Measurements from ENCODE around the gene RPL36A. TPM values are rescaled to one million over a fixed set of nuclear protein-coding genes. Genes with fewer than 3 reads are reported as not detected.

The RPL36A gene
- total and polyA plus RNA-seq, 4 donors: 123 to 519 (median 379) TPM

DNA sequence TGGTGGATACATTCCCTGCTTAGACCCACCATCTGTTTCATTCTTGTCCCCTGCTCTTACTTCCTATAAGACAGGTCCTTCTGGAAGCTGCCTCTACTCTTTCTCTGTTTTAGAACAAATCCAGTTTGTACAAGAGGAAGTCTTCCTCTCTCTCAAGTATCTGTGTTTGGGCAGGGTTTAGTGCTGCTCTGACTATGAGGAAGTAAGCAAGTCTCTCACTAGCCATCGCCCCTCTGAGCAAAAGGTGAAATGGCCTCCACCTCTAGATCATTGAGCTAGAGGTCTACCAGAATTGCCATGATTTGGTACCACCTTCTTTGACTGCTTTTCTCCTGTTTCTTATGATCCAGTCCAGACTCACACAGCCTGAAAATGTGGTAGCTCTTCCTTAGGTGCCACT lies 13.3 kb upstream of the RPL36A start (continued):
- TF ChIP-seq, protein P1, sequence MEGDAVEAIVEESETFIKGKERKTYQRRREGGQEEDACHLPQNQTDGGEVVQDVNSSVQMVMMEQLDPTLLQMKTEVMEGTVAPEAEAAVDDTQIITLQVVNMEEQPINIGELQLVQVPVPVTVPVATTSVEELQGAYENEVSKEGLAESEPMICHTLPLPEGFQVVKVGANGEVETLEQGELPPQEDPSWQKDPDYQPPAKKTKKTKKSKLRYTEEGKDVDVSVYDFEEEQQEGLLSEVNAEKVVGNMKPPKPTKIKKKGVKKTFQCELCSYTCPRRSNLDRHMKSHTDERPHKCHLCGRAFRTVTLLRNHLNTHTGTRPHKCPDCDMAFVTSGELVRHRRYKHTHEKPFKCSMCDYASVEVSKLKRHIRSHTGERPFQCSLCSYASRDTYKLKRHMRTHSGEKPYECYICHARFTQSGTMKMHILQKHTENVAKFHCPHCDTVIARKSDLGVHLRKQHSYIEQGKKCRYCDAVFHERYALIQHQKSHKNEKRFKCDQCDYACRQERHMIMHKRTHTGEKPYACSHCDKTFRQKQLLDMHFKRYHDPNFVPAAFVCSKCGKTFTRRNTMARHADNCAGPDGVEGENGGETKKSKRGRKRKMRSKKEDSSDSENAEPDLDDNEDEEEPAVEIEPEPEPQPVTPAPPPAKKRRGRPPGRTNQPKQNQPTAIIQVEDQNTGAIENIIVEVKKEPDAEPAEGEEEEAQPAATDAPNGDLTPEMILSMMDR (IDR thresholded peaks at IDR 0.05; ENCODE audit: low read depth, low read length, missing input control): no peak

DNA sequence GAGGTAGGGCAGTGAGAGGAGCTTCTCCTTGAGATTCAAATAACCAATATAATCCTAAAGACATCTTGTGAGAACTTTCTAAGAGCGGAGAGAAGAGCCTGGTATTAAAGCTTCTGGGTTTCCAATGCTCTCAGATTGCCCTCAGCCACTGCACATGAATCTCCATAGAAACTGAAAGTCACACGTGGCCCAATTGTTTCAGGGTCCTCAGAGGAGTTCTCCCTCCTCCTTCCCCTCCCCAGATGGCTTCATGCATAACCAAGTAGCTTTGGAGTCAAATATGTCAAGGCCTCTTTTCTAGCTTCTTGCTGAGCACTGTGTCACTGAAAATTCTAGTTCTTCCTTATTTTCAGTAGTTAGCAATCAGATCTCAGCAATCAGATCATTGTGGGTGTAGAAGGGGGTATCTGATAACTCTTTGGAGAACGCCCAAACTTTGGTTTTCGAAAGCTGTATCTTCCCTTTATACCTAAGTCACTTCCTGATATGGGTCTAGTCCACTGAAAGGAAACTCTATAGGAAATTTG lies 7.1 kb upstream of the RPL36A start:
- H3K9me3 ChIP-seq (ENCODE audit: control insufficient read depth in 4 of 4, low read length in 3 of 4): no peaks in the 10 kb centered on the region
- H3K4me1 ChIP-seq (ENCODE audit: control insufficient read depth in 4 of 4, insufficient read depth in 4 of 4, low read length in 3 of 4): no peaks in the 10 kb centered on the region
- no peak for DNase-seq (ENCODE audit: low spot score)
- no peak overlapping the region for H3K4me3 ChIP-seq (ENCODE audit: low read depth in 1 of 3, low read length in 3 of 3)
- no peak overlapping the region for H3K9ac ChIP-seq (ENCODE audit: low read depth in 1 of 2, low read length in 2 of 2)
- WGBS: 70% methylated on average over 4 of the region's 4 CpGs
- H3K36me3 ChIP-seq (ENCODE audit: control insufficient read depth in 4 of 4, insufficient read depth in 3 of 4, low read depth in 1 of 4, low read length in 3 of 4): no peaks in the 10 kb centered on the region
- no peaks in the 10 kb centered on the region for H3K27me3 ChIP-seq (ENCODE audit: control insufficient read depth in 4 of 4, insufficient read depth in 4 of 4, low read length in 3 of 4)
- H3K27ac ChIP-seq (ENCODE audit: low read depth in 1 of 2, low read length in 2 of 2): no peak overlapping the region
- TF ChIP-seq TAF1 (conservative IDR thresholded peaks at IDR 0.05) (no peak), RXRA (IDR thresholded peaks at IDR 0.05) (no peak), HNF4A (conservative IDR thresholded peaks at IDR 0.05) (no peak), FOXA2 (IDR thresholded peaks at IDR 0.05) (no peak), SP1 (IDR thresholded peaks at IDR 0.05) (no peak), FOXA1 (IDR thresholded peaks at IDR 0.05) (no peak), JUND (IDR thresholded peaks at IDR 0.05) (no peak), RAD21 (IDR thresholded peaks at IDR 0.05) (no peak), HNF4G (IDR thresholded peaks at IDR 0.05) (no peak), NR2F2 (IDR thresholded peaks at IDR 0.05) (no peak), YY1 (IDR thresholded peaks at IDR 0.05) (no peak), GABPA (IDR thresholded peaks at IDR 0.05 in 1 of 2, conservative IDR thresholded peaks at IDR 0.05 in 1 of 2) (no peak), EGR1 (IDR thresholded peaks at IDR 0.05; ENCODE audit: low read depth in 2 of 2) (no peak)
- TF ChIP-seq, protein P2, sequence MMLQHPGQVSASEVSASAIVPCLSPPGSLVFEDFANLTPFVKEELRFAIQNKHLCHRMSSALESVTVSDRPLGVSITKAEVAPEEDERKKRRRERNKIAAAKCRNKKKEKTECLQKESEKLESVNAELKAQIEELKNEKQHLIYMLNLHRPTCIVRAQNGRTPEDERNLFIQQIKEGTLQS (IDR thresholded peaks at IDR 0.05): no peak
- TF ChIP-seq, protein P3, sequence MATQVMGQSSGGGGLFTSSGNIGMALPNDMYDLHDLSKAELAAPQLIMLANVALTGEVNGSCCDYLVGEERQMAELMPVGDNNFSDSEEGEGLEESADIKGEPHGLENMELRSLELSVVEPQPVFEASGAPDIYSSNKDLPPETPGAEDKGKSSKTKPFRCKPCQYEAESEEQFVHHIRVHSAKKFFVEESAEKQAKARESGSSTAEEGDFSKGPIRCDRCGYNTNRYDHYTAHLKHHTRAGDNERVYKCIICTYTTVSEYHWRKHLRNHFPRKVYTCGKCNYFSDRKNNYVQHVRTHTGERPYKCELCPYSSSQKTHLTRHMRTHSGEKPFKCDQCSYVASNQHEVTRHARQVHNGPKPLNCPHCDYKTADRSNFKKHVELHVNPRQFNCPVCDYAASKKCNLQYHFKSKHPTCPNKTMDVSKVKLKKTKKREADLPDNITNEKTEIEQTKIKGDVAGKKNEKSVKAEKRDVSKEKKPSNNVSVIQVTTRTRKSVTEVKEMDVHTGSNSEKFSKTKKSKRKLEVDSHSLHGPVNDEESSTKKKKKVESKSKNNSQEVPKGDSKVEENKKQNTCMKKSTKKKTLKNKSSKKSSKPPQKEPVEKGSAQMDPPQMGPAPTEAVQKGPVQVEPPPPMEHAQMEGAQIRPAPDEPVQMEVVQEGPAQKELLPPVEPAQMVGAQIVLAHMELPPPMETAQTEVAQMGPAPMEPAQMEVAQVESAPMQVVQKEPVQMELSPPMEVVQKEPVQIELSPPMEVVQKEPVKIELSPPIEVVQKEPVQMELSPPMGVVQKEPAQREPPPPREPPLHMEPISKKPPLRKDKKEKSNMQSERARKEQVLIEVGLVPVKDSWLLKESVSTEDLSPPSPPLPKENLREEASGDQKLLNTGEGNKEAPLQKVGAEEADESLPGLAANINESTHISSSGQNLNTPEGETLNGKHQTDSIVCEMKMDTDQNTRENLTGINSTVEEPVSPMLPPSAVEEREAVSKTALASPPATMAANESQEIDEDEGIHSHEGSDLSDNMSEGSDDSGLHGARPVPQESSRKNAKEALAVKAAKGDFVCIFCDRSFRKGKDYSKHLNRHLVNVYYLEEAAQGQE (IDR thresholded peaks at IDR 0.05): no peak
- TF ChIP-seq, protein P4, sequence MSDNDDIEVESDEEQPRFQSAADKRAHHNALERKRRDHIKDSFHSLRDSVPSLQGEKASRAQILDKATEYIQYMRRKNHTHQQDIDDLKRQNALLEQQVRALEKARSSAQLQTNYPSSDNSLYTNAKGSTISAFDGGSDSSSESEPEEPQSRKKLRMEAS (IDR thresholded peaks at IDR 0.05): no peak
- TF ChIP-seq, protein P1 (IDR thresholded peaks at IDR 0.05; ENCODE audit: low read depth, low read length, missing input control): no peak
- TF ChIP-seq, protein P5, sequence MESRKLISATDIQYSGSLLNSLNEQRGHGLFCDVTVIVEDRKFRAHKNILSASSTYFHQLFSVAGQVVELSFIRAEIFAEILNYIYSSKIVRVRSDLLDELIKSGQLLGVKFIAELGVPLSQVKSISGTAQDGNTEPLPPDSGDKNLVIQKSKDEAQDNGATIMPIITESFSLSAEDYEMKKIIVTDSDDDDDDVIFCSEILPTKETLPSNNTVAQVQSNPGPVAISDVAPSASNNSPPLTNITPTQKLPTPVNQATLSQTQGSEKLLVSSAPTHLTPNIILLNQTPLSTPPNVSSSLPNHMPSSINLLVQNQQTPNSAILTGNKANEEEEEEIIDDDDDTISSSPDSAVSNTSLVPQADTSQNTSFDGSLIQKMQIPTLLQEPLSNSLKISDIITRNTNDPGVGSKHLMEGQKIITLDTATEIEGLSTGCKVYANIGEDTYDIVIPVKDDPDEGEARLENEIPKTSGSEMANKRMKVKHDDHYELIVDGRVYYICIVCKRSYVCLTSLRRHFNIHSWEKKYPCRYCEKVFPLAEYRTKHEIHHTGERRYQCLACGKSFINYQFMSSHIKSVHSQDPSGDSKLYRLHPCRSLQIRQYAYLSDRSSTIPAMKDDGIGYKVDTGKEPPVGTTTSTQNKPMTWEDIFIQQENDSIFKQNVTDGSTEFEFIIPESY (IDR thresholded peaks at IDR 0.05): no peak

Data from liver (tissue), 9 donors.